Endometrium (tissue), 2 donors: ENCODE results near the gene PDCD5.
"Not testable (repeated sequence)": the region's sequence is repeated elsewhere in the genome, so short reads cannot be mapped to it uniquely, and the experiment has no call there.

ENCODE experiments used
- FAIRE-seq: peaks from 2 replicates; lab custom pipeline; 2012; peaks lifted over from hg19 to GRCh38; lab: Jason Lieb, UNC
- donor health status: control.
- donor health status: control.

PDCD5 gene

GRCh38 chr19:32580353-32580900, 563 bp upstream of the PDCD5 start:
- no peak for FAIRE-seq

- FAIRE-seq, result no peak
Measured at GRCh38 chr19:32581705-32582179, 752 bp downstream of the PDCD5 start.

- not testable (repeated sequence) for FAIRE-seq
Measured at GRCh38 chr19:32587747-32588504, 6.9 kb downstream of the PDCD5 start.

GRCh38 chr19:32594021-32594420, 13.0 kb downstream of the PDCD5 start:
- FAIRE-seq, result no peak

GRCh38 chr19:32595491-32595890, 14.5 kb downstream of the PDCD5 start:
- no peak for FAIRE-seq

GRCh38 chr19:32598022-32598421, 17.0 kb downstream of the PDCD5 start:
- no peak for FAIRE-seq

GRCh38 chr19:32599258-32599657, 18.3 kb downstream of the PDCD5 start:
- no peak for FAIRE-seq

- FAIRE-seq, result peak; percentile 71
Measured at GRCh38 chr19:32599736-32600157, 18.8 kb downstream of the PDCD5 start.

GRCh38 chr19:32603961-32604360, 23.0 kb downstream of the PDCD5 start:
- FAIRE-seq, result no peak

- no peak for FAIRE-seq
Measured at GRCh38 chr19:32605544-32605943, 24.6 kb downstream of the PDCD5 start.

- FAIRE-seq, result no peak
Measured at GRCh38 chr19:32606289-32606688, 25.3 kb downstream of the PDCD5 start.

GRCh38 chr19:32607479-32607878, 26.5 kb downstream of the PDCD5 start:
- FAIRE-seq, result no peak

- no peak for FAIRE-seq
Measured at GRCh38 chr19:32611161-32611560, 30.2 kb downstream of the PDCD5 start.

GRCh38 chr19:32613008-32613407, 32.0 kb downstream of the PDCD5 start:
- FAIRE-seq, result no peak

GRCh38 chr19:32614916-32615315, 33.9 kb downstream of the PDCD5 start:
- FAIRE-seq, result no peak

- no peak for FAIRE-seq
Measured at GRCh38 chr19:32615569-32615968, 34.6 kb downstream of the PDCD5 start.

- FAIRE-seq, result no peak
Measured at GRCh38 chr19:32619051-32619685, 38.2 kb downstream of the PDCD5 start.

GRCh38 chr19:32622002-32622401, 41.0 kb downstream of the PDCD5 start:
- FAIRE-seq, result no peak

GRCh38 chr19:32624410-32624809, 43.4 kb downstream of the PDCD5 start:
- no peak for FAIRE-seq

- FAIRE-seq, result no peak
Measured at GRCh38 chr19:32626969-32627368, 46.0 kb downstream of the PDCD5 start.

GRCh38 chr19:32627714-32628270, 46.8 kb downstream of the PDCD5 start:
- FAIRE-seq, result no peak

- FAIRE-seq, result no peak
Measured at GRCh38 chr19:32630338-32630737, 49.3 kb downstream of the PDCD5 start.

GRCh38 chr19:32631381-32631780, 50.4 kb downstream of the PDCD5 start:
- no peak for FAIRE-seq
